HepG2 (cell line): ENCODE results near the gene HYAL1. TPM values are rescaled to one million over a fixed set of nuclear protein-coding genes. Genes with fewer than 3 reads are reported as not detected.

ENCODE experiments used
- ARNTL ChIP-seq: sonication (generic); formaldehyde crosslinking; IDR thresholded peaks from 2 replicates; pipeline ENCODE4 v1.4.0; 2020; ENCODE audit warnings: mild to moderate bottlenecking, missing genetic modification reagents
- DNMT3B ChIP-seq: conservative IDR thresholded peaks from 2 replicates; pipeline ENCODE4 v1.6.1; 2016; ENCODE audit warnings: missing biosample characterization, control low read depth
- FLYWCH1 ChIP-seq: sonication (generic); formaldehyde crosslinking; IDR thresholded peaks from 2 replicates; pipeline ENCODE4 v1.8.1; 2023; ENCODE audit warnings: mild to moderate bottlenecking, missing genetic modification reagents
- FOXK2 ChIP-seq: fragments of 450-650 bp; IDR thresholded peaks from 2 replicates; pipeline ENCODE4 v1.6.1; 2016
- MED1 ChIP-seq: sonication (generic); formaldehyde crosslinking; IDR thresholded peaks from 2 replicates; pipeline ENCODE4 v1.4.0; 2020; ENCODE audit warnings: missing genetic modification reagents
- NFE2 ChIP-seq: sonication (generic); formaldehyde crosslinking; IDR thresholded peaks from 2 replicates; pipeline ENCODE4 v1.4.0; 2020; ENCODE audit warnings: missing genetic modification reagents
- NR1H2 ChIP-seq: sonication (generic); formaldehyde crosslinking; IDR thresholded peaks from 2 replicates; pipeline ENCODE4 v1.8.1; 2022; ENCODE audit warnings: low read depth, missing genetic modification reagents, borderline replicate concordance
- PCBP1 ChIP-seq: fragments of 200-400 bp; formaldehyde crosslinking; IDR thresholded peaks from 2 replicates; pipeline ENCODE4 v1.6.1; 2017; ENCODE audit warnings: mild to moderate bottlenecking, low read depth, low read length, borderline replicate concordance
- PITX1 ChIP-seq: sonication (generic); formaldehyde crosslinking; IDR thresholded peaks from 2 replicates; pipeline ENCODE4 v1.5.1; 2020; ENCODE audit warnings: mild to moderate bottlenecking, missing genetic modification reagents
- RFX5 ChIP-seq: IDR thresholded peaks from 2 replicates; pipeline ENCODE4 v1.6.1; 2011; ENCODE audit warnings: low read depth, low read length, improper control_type of control experiment
- TCF7 ChIP-seq: sonication (generic); IDR thresholded peaks from 2 replicates; pipeline ENCODE4 v1.6.1; 2016; ENCODE audit warnings: antibody characterized with exemption, low read depth
- U2AF1 ChIP-seq: fragments of 200-400 bp; formaldehyde crosslinking; optimal IDR thresholded peaks from 2 replicates; pipeline ENCODE3; 2017; ENCODE audit warnings: mild to moderate bottlenecking, low read depth, low read length
- ZBTB1 ChIP-seq: sonication (generic); formaldehyde crosslinking; IDR thresholded peaks from 2 replicates; pipeline ENCODE4 v1.4.0; 2020; ENCODE audit warnings: missing genetic modification reagents, borderline replicate concordance
- ZNF343 ChIP-seq: sonication (generic); formaldehyde crosslinking; IDR thresholded peaks from 2 replicates; pipeline ENCODE4 v1.4.0; 2020; ENCODE audit warnings: mild to moderate bottlenecking, missing genetic modification reagents
- ZNF451 ChIP-seq: sonication (generic); formaldehyde crosslinking; IDR thresholded peaks from 2 replicates; pipeline ENCODE4 v1.5.0; 2020; ENCODE audit warnings: mild to moderate bottlenecking, missing genetic modification reagents
- ZNF672 ChIP-seq: sonication (generic); formaldehyde crosslinking; IDR thresholded peaks from 2 replicates; pipeline ENCODE4 v1.8.1; 2022; ENCODE audit warnings: missing genetic modification reagents
- polyA plus RNA-seq, 8 experiments: library from polyadenylated mRNA; depleted of rRNA in 3 of 8; stranded (reverse) in 7 of 8; unstranded in 1 of 8; fragments of >200 nt; fragmentation: Illumina TruSeq in 4 of 8; extraction: Trizol in 4 of 8; gene quantifications; 2 replicates each; pipeline versions ENCODE4 v1.2.1 to v1.2.3, GENCODE V29; 2011 to 2016; ENCODE audit warnings: low read depth in 4 of 8, missing spikeins in 1 of 8, mixed read lengths in 1 of 8; ENCODE audit not compliant: insufficient read depth in 1 of 8
- total RNA-seq, 5 experiments: library from RNA; depleted of rRNA; stranded (reverse); fragments of >200 nt; fragmentation: Illumina TruSeq; extraction: Trizol; gene quantifications; 2 replicates each; pipeline ENCODE4 v1.2.3, GENCODE V29; 2016; ENCODE audit warnings: low read depth in 1 of 5
- TF ChIP-seq, protein P1 (sequence below): sonication (generic); formaldehyde crosslinking; IDR thresholded peaks from 2 replicates; pipeline ENCODE4 v1.8.0; 2022; ENCODE audit warnings: mild to moderate bottlenecking, missing genetic modification reagents, moderate library complexity
- TF ChIP-seq, protein P2 (sequence below): sonication (generic); formaldehyde crosslinking; IDR thresholded peaks from 2 replicates; pipeline ENCODE4 v1.4.0; 2020; ENCODE audit warnings: missing genetic modification reagents, mild to moderate bottlenecking, borderline replicate concordance
- TF ChIP-seq, protein P3 (sequence below): sonication (generic); formaldehyde crosslinking; IDR thresholded peaks from 2 replicates; pipeline ENCODE4 v1.4.0; 2020; ENCODE audit warnings: missing genetic modification reagents

Gene HYAL1
- total and polyA plus RNA-seq, 2 of the 13 experiments (the other 11 are each of a cell fraction or from before 2014, with no cell fraction given), result 76.5 to 193 TPM

DNA sequence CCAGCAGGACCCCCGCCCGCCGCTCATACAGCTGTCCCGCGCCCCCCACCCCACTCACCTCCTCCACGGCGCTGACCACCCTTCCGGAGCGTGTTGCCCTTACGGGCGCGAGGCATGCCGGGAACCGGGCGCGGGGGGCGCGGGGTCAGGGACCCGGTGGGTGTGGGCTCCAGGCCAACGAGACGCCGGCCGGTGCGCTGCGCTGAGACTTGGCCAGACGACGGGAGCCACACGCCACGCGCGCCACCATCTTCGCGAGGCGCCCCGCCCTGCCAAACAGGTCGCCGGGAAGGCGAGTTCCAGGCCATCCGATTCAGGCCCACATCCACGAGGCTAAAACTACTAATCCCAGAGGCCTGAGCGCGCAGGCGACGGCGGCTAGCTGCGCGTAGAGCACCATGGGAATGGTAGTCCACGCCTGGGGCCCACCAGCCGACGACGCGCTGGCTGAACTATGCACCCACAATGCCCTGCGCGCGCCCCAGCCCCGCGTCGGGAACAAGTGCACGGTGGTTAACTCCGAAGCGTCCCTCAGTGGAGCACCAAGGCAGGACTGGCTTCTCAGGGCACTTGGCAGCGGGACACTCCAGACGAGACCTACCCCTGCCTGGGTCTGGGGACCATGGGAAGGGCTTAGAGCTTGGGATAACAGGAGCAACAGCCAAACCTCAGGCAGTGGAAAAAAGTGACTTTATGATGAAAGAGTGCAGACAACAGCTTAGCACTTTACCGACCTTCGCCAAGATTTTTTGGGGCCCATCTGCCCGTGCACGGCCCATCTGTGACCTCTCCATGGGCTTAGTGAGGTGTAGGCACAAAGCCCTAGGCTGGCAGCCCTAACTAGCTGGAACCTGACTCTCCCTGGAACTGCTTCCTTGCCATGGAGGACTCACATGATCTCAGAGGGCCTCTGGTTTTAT, 11.0 kb downstream of the HYAL1 start, which contains the start of gene IFRD2 (continued):
- TF ChIP-seq FOXK2 (no peak; the same call in 1 of the 2 replicates), DNMT3B (CRISPR knock-in tag) (no peak), FLYWCH1 (CRISPR knock-in tag) (no peak), U2AF1 (no peak), NR1H2 (CRISPR knock-in tag) (no peak), MED1 (no peak; the same call in 1 of the 2 replicates), PCBP1 (0 out of 2 replicates have a peak, but pooled peaks have one; percentile 65), ZNF451 (CRISPR knock-in tag) (no peak), ZNF672 (no peak), RFX5 (no peak), TCF7 (no peak), ZBTB1 (CRISPR knock-in tag) (no peak), NFE2 (no peak), ZNF343 (CRISPR knock-in tag) (no peak), ARNTL (CRISPR knock-in tag) (peak; percentile 62; the same call in 1 of the 2 replicates), PITX1 (CRISPR knock-in tag) (peak; percentile 62)
- TF ChIP-seq, protein P1, sequence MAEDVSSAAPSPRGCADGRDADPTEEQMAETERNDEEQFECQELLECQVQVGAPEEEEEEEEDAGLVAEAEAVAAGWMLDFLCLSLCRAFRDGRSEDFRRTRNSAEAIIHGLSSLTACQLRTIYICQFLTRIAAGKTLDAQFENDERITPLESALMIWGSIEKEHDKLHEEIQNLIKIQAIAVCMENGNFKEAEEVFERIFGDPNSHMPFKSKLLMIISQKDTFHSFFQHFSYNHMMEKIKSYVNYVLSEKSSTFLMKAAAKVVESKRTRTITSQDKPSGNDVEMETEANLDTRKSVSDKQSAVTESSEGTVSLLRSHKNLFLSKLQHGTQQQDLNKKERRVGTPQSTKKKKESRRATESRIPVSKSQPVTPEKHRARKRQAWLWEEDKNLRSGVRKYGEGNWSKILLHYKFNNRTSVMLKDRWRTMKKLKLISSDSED, result no peak
- TF ChIP-seq, protein P2, sequence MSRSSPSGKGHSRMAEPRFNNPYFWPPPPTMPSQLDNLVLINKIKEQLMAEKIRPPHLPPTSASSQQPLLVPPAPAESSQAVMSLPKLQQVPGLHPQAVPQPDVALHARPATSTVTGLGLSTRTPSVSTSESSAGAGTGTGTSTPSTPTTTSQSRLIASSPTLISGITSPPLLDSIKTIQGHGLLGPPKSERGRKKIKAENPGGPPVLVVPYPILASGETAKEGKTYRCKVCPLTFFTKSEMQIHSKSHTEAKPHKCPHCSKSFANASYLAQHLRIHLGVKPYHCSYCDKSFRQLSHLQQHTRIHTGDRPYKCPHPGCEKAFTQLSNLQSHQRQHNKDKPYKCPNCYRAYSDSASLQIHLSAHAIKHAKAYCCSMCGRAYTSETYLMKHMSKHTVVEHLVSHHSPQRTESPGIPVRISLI, result no peak
- TF ChIP-seq, protein P3, sequence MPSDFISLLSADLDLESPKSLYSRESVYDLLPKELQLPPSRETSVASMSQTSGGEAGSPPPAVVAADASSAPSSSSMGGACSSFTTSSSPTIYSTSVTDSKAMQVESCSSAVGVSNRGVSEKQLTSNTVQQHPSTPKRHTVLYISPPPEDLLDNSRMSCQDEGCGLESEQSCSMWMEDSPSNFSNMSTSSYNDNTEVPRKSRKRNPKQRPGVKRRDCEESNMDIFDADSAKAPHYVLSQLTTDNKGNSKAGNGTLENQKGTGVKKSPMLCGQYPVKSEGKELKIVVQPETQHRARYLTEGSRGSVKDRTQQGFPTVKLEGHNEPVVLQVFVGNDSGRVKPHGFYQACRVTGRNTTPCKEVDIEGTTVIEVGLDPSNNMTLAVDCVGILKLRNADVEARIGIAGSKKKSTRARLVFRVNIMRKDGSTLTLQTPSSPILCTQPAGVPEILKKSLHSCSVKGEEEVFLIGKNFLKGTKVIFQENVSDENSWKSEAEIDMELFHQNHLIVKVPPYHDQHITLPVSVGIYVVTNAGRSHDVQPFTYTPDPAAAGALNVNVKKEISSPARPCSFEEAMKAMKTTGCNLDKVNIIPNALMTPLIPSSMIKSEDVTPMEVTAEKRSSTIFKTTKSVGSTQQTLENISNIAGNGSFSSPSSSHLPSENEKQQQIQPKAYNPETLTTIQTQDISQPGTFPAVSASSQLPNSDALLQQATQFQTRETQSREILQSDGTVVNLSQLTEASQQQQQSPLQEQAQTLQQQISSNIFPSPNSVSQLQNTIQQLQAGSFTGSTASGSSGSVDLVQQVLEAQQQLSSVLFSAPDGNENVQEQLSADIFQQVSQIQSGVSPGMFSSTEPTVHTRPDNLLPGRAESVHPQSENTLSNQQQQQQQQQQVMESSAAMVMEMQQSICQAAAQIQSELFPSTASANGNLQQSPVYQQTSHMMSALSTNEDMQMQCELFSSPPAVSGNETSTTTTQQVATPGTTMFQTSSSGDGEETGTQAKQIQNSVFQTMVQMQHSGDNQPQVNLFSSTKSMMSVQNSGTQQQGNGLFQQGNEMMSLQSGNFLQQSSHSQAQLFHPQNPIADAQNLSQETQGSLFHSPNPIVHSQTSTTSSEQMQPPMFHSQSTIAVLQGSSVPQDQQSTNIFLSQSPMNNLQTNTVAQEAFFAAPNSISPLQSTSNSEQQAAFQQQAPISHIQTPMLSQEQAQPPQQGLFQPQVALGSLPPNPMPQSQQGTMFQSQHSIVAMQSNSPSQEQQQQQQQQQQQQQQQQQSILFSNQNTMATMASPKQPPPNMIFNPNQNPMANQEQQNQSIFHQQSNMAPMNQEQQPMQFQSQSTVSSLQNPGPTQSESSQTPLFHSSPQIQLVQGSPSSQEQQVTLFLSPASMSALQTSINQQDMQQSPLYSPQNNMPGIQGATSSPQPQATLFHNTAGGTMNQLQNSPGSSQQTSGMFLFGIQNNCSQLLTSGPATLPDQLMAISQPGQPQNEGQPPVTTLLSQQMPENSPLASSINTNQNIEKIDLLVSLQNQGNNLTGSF (CRISPR knock-in tag), result no peak
